Thyroid gland (tissue), 4 donors: ENCODE results near the gene GOLGA1. TPM values are rescaled to one million over a fixed set of nuclear protein-coding genes. Genes with fewer than 3 reads are reported as not detected.

ENCODE experiments used
- DNase-seq, 2 donors: peaks; one replicate each; pipeline ENCODE4 v3.0.0-alpha.2; 2019
- H3K27ac ChIP-seq, 3 donors: fragments of 200-600 bp; sonication (generic); 1 replicate in 2 of 3; 2 replicates in 1 of 3; pipeline ENCODE4 v1.5.1; 2016 to 2019; ENCODE audit warnings: mild to moderate bottlenecking in 1 of 3, moderate library complexity in 1 of 3
- H3K27me3 ChIP-seq: fragments of 200-600 bp; sonication (generic); one replicate; pipeline ENCODE4 v1.5.1; 2019
- H3K36me3 ChIP-seq, 2 donors: fragments of 200-600 bp; sonication (generic); one replicate each; pipeline ENCODE4 v1.5.1; 2016 to 2019
- H3K4me1 ChIP-seq, 2 donors: fragments of 200-600 bp; sonication (generic); one replicate each; pipeline ENCODE4 v1.5.1; 2017 to 2019
- H3K4me3 ChIP-seq, 3 donors: fragments of 200-600 bp; sonication (generic); replicated peaks in 1 of 3; 1 replicate in 2 of 3; 2 replicates in 1 of 3; pipeline ENCODE4 v1.5.1; 2016; ENCODE audit warnings: mild to moderate bottlenecking in 1 of 3
- H3K9me3 ChIP-seq: fragments of 200-600 bp; sonication (generic); one replicate; pipeline ENCODE4 v1.5.1; 2017
- POLR2A ChIP-seq, 2 donors: fragments of 450-650 bp; IDR thresholded peaks; one replicate each; pipeline ENCODE4 v1.6.1; 2017; ENCODE audit warnings: antibody characterized with exemption in 2 of 2, mild to moderate bottlenecking in 2 of 2, moderate library complexity in 1 of 2
- WGBS, 2 donors: methylation state at CpG; one replicate each; pipeline ENCODE4 v1.1.5; 2017; 5-methylcytosine and 5-hydroxymethylcytosine counted together
- intact Hi-C: fragments of 100-400 bp; cut with DNase I; formaldehyde crosslinking; loops from one replicate; pipeline ENCODE4 v1.15.1; 2023
- total RNA-seq, 4 donors: library from RNA; depleted of rRNA; stranded (reverse); fragments of >200 nt; gene quantifications; one replicate each; pipeline ENCODE4 v1.2.3, GENCODE V29; 2016
- TF ChIP-seq, protein P1 (sequence below), 6 experiments: fragments of 200-600 bp in 3 of 6; fragments of 450-650 bp in 3 of 6; sonication (generic) in 3 of 6; IDR thresholded peaks; one replicate each; pipeline ENCODE4 v1.5.1; 2016 to 2019; ENCODE audit warnings: antibody characterized with exemption in 6 of 6, mild to moderate bottlenecking in 2 of 6, inconsistent platforms in 1 of 6, moderate library complexity in 1 of 6

Gene GOLGA1
- total RNA-seq, 4 donors from 2014 or later: 15.3 to 27.7 (median 18.6) TPM

DNA sequence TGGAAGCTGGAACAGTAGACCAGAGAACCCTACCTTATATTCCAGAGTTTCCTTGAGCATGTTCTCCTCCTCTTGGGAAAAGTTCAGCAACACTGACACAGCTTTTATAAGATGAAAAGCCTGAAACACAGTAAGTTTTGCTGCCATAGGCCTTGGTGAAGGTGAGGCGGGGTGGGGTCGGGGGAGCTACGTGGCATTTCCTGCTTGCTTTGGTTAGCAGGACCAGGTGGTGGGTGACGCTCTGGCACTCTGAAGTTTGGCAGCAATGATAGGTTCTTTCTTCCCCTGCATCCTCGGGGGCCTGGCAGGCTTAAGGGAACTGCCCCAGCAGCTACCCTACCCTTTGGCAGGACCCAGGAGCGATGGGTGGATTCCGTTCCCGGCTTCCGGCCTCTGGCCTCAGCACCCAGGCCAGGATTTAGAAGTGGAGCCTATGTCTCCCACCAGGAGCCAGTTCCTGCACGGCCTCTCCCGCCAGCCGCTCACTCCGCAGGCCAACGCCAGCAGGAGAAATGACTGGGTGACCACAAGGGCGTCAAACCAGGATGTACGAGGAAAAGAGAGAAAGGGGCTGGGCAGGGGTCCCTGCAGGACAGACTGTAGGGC is 59.6 kb downstream of the GOLGA1 start:
- no peaks in the 10 kb centered on the region for H3K9me3 ChIP-seq
- no peaks in the 10 kb centered on the region for H3K4me1 ChIP-seq
- H3K4me3 ChIP-seq: no peak overlapping the region
- H3K27me3 ChIP-seq: no peaks in the 10 kb centered on the region
- DNase-seq: no peak
- TF ChIP-seq, protein P1, sequence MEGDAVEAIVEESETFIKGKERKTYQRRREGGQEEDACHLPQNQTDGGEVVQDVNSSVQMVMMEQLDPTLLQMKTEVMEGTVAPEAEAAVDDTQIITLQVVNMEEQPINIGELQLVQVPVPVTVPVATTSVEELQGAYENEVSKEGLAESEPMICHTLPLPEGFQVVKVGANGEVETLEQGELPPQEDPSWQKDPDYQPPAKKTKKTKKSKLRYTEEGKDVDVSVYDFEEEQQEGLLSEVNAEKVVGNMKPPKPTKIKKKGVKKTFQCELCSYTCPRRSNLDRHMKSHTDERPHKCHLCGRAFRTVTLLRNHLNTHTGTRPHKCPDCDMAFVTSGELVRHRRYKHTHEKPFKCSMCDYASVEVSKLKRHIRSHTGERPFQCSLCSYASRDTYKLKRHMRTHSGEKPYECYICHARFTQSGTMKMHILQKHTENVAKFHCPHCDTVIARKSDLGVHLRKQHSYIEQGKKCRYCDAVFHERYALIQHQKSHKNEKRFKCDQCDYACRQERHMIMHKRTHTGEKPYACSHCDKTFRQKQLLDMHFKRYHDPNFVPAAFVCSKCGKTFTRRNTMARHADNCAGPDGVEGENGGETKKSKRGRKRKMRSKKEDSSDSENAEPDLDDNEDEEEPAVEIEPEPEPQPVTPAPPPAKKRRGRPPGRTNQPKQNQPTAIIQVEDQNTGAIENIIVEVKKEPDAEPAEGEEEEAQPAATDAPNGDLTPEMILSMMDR (IDR thresholded peaks at IDR 0.05): no peak
- TF ChIP-seq POLR2A (IDR thresholded peaks at IDR 0.05): no peak
- peaks cover 41 to 52% of the 10 kb centered on the region in 2 donors for H3K36me3 ChIP-seq
- 94 to 95% methylated on average over 15 of the region's 16 CpGs for WGBS, 2 donors
- no peak overlapping the region for H3K27ac ChIP-seq
- intact Hi-C loops: no loop called here

DNA sequence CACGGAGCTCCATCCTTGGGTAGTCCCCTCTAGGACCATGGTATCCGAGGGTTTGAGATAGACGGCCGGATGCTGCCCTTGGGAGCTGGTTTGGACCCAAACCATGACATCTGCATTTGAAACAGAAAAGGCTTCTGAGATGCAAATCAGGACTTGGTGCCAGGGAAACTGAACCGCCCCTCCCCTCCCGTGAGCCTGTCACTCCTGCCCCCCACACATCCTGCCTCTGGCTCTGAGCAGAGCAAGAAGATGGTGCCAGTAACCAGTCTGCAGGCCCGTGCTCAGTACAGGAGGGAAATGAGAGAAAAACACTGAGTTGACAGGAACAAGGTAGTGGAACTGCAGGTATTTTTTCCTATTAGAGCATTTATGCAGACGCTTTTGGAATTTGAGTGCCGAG is 60.4 kb downstream of the GOLGA1 start:
- Histone ChIP-seq H3K9me3 (no peaks in the 10 kb centered on the region), H3K27ac (no peak overlapping the region), H3K4me1 (no peaks in the 10 kb centered on the region), H3K36me3 (peaks cover 48 to 55% of the 10 kb centered on the region in 2 donors), H3K27me3 (no peaks in the 10 kb centered on the region), H3K4me3 (no peak overlapping the region)
- intact Hi-C loops: no loop called here
- no peak for TF ChIP-seq POLR2A (IDR thresholded peaks at IDR 0.05)
- TF ChIP-seq, protein P1 (IDR thresholded peaks at IDR 0.05): no peak
- DNase-seq: no peak
- WGBS, 2 donors: 75 to 80% methylated on average over 9 of the region's 9 CpGs

DNA sequence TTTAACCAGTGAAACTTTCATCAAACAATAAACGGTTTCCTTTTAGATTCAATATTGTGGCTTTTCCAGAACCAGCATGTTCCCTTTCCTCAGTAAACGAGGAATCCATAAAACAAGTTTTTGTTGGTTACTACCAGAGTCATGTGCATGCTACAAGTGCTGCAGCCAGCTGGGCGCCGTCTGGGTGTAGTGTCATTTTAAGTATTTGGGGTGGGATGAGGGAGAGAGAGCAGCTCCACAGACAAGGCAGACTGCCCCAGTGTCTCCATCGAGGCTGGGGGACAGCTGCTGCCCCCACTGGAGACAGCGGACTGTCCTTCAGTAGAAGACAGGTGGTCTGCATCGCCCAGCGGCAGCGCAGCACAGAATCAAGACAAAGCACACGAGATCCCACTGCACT is 61.7 kb downstream of the GOLGA1 start:
- Histone ChIP-seq H3K27ac (no peak overlapping the region), H3K27me3 (no peaks in the 10 kb centered on the region), H3K36me3 (peaks cover 56 to 58% of the 10 kb centered on the region in 2 donors), H3K4me1 (no peaks in the 10 kb centered on the region), H3K9me3 (no peaks in the 10 kb centered on the region), H3K4me3 (no peak overlapping the region)
- no peak for TF ChIP-seq POLR2A (IDR thresholded peaks at IDR 0.05)
- TF ChIP-seq, protein P1 (IDR thresholded peaks at IDR 0.05): no peak
- WGBS, 2 donors: 85 to 89% methylated on average over 10 of the region's 10 CpGs
- no peak for DNase-seq
- intact Hi-C loops: loop anchor here (10.0 kb wide), 1 partner anchor 266 kb away; the partner anchor contains the start of gene SCAI

DNA sequence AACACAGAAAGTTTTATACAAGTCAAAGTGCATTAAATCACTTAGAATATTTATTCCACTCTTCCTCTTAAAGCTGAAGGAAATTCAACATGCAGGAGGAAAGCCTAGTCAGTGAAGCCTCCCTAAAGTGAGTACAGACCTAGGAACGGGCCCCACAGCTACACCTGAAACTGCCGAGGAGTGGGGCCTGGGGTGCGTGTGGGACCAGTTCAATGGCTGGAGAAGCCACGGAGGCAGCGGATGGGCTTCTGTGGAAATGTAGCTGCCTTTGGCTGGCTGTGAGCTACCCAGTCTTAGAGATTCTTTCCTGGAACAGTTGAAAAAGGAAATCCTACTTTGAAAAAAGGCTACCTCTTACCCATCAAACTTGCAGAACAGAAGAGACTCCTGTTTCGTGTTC is 62.4 kb downstream of the GOLGA1 start:
- H3K27me3 ChIP-seq: no peaks in the 10 kb centered on the region
- TF ChIP-seq POLR2A (IDR thresholded peaks at IDR 0.05): no peak
- TF ChIP-seq, protein P1 (IDR thresholded peaks at IDR 0.05): no peak
- H3K9me3 ChIP-seq: no peaks in the 10 kb centered on the region
- WGBS, 2 donors: 91% methylated on average over 6 of the region's 6 CpGs
- peaks cover 0 to 2% of the 10 kb centered on the region in 2 donors for H3K4me1 ChIP-seq
- H3K27ac ChIP-seq: no peak overlapping the region
- peaks cover 56 to 58% of the 10 kb centered on the region in 2 donors for H3K36me3 ChIP-seq
- intact Hi-C loops: loop anchor here (10.0 kb wide), 1 partner anchor 266 kb away; the partner anchor contains the start of gene SCAI
- no peak overlapping the region for H3K4me3 ChIP-seq
- DNase-seq: no peak

DNA sequence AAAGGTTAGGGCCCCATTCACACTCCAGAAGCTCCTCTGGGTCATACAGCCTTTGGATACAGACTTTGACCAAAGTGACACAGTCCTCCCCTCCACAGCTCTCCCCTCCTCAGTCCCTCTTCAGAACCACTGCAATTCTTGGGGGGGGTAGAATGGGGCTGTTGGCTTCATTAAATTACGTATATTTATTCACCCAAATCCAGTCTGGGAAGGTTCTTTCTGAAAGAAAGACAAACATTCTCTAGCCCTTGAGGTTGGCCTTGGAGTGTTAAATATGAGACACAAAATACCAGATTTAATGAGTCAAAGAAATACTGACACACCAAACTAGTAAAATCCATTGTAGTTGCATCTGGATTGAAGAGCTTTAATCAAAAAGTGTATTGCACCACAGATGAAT is 62.9 kb downstream of the GOLGA1 start:
- no peaks in the 10 kb centered on the region for H3K27me3 ChIP-seq
- peaks cover 56 to 58% of the 10 kb centered on the region in 2 donors for H3K36me3 ChIP-seq
- WGBS, 2 donors: 81 to 86% methylated on average over 1 of the region's 1 CpG
- TF ChIP-seq POLR2A (IDR thresholded peaks at IDR 0.05): no peak
- TF ChIP-seq, protein P1 (IDR thresholded peaks at IDR 0.05): no peak
- no peak overlapping the region for H3K27ac ChIP-seq
- intact Hi-C loops: loop anchor here (10.0 kb wide), 1 partner anchor 267 kb away; the partner anchor contains the start of gene SCAI
- H3K4me1 ChIP-seq: peaks cover 1 to 7% of the 10 kb centered on the region in 2 donors
- DNase-seq: no peak
- no peaks in the 10 kb centered on the region for H3K9me3 ChIP-seq
- H3K4me3 ChIP-seq: no peak overlapping the region
